Mucosa of descending colon (tissue), 3 donors: ENCODE results near the gene UBQLN4. TPM values are rescaled to one million over a fixed set of nuclear protein-coding genes. Genes with fewer than 3 reads are reported as not detected.

Experiments used
- ATAC-seq: fragments of 200-7000 bp; cut with Tn5 transposase; one replicate; pipeline ENCODE4 v1.9.1; 2020; ENCODE audit warnings: mild to moderate bottlenecking, moderate library complexity
- DNase-seq, 3 donors: peaks; one replicate each; pipeline ENCODE4 v3.0.0-alpha.2; 2020
- H3K36me3 ChIP-seq: fragments of 200-600 bp; one replicate; pipeline ENCODE4 v1.8.0; 2021; ENCODE audit warnings: low read depth, mild to moderate bottlenecking
- H3K4me1 ChIP-seq: fragments of 200-600 bp; one replicate; pipeline ENCODE4 v1.8.0; 2021; ENCODE audit warnings: low read depth, mild to moderate bottlenecking
- H3K4me3 ChIP-seq: fragments of 200-600 bp; one replicate; pipeline ENCODE4 v1.8.0; 2021; ENCODE audit warnings: mild to moderate bottlenecking
- H3K9me3 ChIP-seq: fragments of 200-600 bp; one replicate; pipeline ENCODE4 v1.8.0; 2021; ENCODE audit warnings: mild to moderate bottlenecking
- intact Hi-C, 2 donors: fragments of 100-400 bp; cut with DNase I in 1 of 2; cut with micrococcal nuclease in 1 of 2; formaldehyde crosslinking; loops; one replicate each; pipeline versions ENCODE4 v1.11.0 to v1.11.1; 2022; cut with DNase I, micrococcal nuclease
- total RNA-seq, 3 donors: library from RNA; stranded (reverse); fragmentation: NEBNext Ultra II Directional in 2 of 3; extraction: Animal tissue kit (Norgen Biotek cat#: 25700) in 2 of 3; gene quantifications; one replicate each; pipeline versions ENCODE4 v1.2.1 to v1.2.4, GENCODE V29; 2021 to 2023
- TF ChIP-seq, protein P1 (sequence below): fragments of 200-600 bp; IDR thresholded peaks from one replicate; pipeline ENCODE4 v1.8.0; 2022; ENCODE audit warnings: antibody characterized with exemption, mild to moderate bottlenecking
- donor health status: DM: no; HTN: no; CAD: no; lungs with moderate emphysema.
- donor health status: DM: no; HTN: no; CAD: no.
- donor health status: DM: no; HTN: yes; CAD: no.

The UBQLN4 gene
- total RNA-seq, 3 donors from 2014 or later: 23.7 to 36.9 (median 23.9) TPM

DNA sequence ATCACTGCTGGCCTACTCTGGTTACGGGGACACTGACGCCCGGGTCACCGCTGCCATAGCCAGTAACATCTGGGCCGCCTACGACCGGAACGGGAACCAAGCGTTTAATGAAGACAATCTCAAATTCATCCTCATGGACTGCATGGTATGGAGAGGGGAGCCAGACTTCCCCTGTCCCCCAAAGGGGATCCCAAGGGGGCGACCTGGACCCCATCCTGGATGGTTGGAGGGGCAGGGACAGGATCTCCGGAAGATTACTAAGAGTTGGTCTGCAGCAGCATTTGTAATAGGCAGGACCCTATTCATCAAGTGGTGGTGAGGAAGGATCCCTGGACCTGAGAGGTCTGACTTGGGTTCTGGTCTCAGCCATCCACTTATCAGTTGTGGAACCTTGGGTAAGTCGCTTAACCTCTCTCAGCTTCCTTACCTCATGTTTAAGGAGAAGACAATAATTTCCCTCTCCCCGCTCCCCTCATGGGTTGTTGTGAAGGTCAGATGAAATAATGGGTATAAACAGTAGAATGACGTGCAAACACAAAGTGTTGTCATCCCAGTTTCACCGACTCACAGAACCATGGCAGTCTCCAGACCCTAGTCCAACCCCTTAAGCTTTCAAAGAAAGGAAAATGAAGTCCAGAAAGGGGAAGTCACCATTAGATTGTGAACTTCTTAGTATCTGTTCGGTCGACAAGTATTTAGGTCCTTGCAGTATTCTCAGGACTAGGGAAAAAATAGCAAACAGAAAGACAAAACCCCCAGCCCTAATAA, 1.9 kb upstream of the UBQLN4 start:
- H3K9me3 ChIP-seq: no peaks in the 10 kb centered on the region
- H3K4me3 ChIP-seq: peak overlapping the region; percentile 60
- H3K36me3 ChIP-seq: no peaks in the 10 kb centered on the region
- ATAC-seq (no peak), DNase-seq (no peak)
- peaks cover 10% of the 10 kb centered on the region for H3K4me1 ChIP-seq
- intact Hi-C loops: no loop called here
- TF ChIP-seq, protein P1, sequence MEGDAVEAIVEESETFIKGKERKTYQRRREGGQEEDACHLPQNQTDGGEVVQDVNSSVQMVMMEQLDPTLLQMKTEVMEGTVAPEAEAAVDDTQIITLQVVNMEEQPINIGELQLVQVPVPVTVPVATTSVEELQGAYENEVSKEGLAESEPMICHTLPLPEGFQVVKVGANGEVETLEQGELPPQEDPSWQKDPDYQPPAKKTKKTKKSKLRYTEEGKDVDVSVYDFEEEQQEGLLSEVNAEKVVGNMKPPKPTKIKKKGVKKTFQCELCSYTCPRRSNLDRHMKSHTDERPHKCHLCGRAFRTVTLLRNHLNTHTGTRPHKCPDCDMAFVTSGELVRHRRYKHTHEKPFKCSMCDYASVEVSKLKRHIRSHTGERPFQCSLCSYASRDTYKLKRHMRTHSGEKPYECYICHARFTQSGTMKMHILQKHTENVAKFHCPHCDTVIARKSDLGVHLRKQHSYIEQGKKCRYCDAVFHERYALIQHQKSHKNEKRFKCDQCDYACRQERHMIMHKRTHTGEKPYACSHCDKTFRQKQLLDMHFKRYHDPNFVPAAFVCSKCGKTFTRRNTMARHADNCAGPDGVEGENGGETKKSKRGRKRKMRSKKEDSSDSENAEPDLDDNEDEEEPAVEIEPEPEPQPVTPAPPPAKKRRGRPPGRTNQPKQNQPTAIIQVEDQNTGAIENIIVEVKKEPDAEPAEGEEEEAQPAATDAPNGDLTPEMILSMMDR: no peak

DNA sequence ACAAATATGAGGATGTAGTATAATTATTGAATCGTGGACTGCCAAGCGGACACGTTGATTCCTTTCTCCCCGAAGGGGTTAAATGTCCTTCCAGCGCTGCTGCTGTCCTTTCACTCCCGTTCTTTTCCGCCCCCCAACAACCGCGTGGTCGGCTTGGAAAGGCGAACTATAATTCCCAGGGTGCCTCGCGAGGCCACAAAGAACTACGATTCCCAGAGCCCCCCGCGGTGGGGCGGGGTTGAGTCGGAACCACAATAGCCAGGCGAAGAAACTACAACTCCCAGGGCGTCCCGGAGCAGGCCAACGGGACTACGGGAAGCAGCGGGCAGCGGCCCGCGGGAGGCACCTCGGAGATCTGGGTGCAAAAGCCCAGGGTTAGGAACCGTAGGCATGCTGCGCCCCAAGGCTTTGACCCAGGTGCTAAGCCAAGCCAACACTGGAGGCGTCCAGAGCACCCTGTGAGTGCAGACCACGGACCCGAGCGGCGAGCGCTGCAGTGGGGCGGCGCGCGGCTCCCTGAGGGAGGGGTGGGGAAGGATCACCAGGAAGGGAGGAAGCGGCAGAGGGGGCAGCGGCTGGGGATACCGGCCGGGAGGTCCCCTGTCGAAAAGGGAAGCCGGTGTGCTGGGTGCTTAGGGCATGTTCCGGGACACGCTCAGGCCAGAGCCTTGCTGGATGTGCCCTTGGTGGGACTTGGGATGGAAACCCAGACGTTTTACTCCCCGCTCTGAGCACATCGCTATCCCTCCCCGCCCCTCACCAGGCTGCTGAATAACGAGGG, 1.1 kb upstream of the UBQLN4 start, which contains the start of gene LAMTOR2:
Gene LAMTOR2 (plus strand): TSS at position 283 of the 781 bp plus-strand sequence. CDS start 108 bp downstream, at position 391.
- peak within 1 kb of the TSS; percentile 60 for H3K4me3 ChIP-seq
- DNase-seq: peak; percentile 98 to 100 (median 99)
- TF ChIP-seq, protein P1: no peak
- ATAC-seq: peak; percentile 90
- intact Hi-C loops: no loop called here
- H3K9me3 ChIP-seq: no peaks in the 10 kb centered on the region
- no peaks in the 10 kb centered on the region for H3K36me3 ChIP-seq
- peaks cover 7% of the 10 kb centered on the region for H3K4me1 ChIP-seq

DNA sequence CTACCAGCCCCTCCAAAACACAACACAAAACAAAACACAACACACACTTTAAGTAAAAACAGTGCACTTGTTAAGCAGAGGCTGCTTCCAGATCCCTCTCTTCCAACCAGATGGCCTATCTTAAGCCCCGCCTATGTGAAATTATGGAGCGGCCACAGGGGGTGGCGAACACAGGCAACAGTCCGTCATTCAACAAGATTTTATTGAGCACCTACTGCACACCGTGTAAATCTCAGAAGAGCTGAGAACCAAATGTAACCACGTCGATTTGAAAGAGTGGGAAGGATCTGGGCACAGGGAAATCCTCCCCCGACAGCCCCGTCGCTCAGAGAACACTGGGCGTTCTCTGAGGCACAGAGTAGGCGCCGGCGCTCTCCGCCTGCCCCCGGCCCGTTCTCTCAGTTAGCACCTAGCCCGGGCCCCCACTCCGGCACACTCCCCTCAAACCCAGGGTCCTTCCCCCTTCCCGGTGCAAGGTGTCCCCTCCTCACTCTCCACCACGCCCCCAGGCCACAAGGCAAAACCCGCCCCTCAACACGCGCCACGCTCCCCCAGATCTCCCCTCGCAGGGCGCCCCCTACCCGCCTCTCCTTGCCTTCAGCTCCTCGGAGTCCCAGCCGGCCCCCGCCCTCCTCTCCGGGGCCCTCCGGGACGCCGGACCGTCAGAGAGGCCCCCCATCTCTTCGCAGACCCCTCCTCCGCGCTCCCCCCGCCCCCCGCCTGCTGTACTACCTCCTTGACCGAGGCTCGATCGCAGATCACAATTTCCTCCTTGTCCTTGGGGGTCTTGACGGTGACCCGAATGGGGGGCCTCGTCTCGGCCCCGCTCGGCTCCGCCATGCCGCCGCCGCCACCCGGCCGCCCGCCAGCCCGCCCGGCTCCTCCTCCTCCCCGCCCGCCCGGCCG, 483 bp downstream of the UBQLN4 start:
- Histone ChIP-seq H3K4me3 (peak overlapping the region; percentile 34), H3K9me3 (no peaks in the 10 kb centered on the region), H3K4me1 (peaks cover 7% of the 10 kb centered on the region), H3K36me3 (no peaks in the 10 kb centered on the region)
- DNase-seq (peak; percentile 68 to 85 (median 79)), ATAC-seq (peak; percentile 31)
- intact Hi-C loops: no loop called here
- TF ChIP-seq, protein P1: no peak

DNA sequence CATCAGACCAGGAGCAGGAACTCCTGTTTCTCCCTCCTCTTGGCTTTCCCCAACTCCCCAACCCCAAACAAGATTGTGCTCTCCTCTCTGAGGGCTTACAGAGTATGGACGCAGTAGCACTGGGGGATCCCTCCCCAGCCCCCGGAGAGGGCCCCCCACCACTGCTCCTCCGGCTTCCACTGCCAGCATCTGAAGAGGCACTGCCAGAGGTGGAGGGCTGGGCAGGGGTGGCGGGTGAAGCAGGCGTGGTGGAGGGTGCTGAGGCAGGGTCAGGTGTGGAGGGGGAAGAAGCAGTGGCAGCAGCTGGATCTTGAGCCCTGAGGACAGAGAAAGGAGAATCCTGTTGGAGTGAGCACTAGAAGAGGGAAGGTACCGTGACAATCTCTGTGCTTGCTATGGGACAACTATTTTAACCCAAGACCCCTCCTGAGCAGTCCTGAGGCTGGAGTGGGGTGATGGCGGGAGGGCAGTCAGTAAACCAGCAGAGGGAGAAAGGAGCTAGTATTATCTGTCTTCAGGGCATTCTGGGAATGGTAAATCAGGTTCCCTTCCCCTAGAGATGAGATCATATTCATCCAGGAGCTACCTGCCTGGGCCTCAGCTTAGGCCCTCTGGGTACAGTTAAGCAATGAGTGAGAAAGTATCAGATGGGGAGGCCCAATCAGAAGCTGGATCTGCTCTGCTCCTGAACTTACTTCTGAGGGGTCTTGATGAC, 2.4 kb downstream of the UBQLN4 start:
- Histone ChIP-seq H3K4me1 (peaks cover 7% of the 10 kb centered on the region), H3K36me3 (no peaks in the 10 kb centered on the region), H3K9me3 (no peaks in the 10 kb centered on the region), H3K4me3 (no peak overlapping the region)
- ATAC-seq (no peak), DNase-seq (no peak)
- TF ChIP-seq, protein P1: no peak
- intact Hi-C loops: no loop called here

DNA sequence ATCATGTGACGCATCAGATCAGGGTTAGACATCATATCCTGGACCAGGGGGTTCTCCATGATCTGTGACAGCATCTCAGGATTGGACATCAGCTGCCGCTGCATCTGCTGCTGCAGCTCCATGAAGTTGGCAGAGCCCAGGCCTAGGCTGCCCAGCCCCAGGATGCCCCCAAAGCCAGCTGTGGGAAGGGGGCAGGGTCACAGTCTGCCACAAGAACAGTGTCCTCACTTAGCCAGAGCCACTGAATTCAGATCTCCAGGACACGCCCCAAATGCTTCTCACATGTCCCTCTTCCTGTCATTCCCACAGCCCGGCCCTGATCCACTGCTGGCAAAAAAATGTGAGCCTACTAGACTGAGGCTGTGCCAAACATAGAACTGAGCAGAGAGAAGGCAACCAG, 3.2 kb downstream of the UBQLN4 start:
- H3K4me3 ChIP-seq: no peak overlapping the region
- DNase-seq: no peak
- no peak for ATAC-seq
- no peaks in the 10 kb centered on the region for H3K36me3 ChIP-seq
- TF ChIP-seq, protein P1: no peak
- H3K9me3 ChIP-seq: no peaks in the 10 kb centered on the region
- peaks cover 7% of the 10 kb centered on the region for H3K4me1 ChIP-seq
- intact Hi-C loops: no loop called here
